Middle frontal gyrus (tissue), 1 donor: ENCODE measurements around the gene CLEC4G.

Experiments used
- DNase-seq: peaks from one replicate; pipeline ENCODE4 v3.0.0-alpha.2; 2015; ENCODE audit warnings: low spot score; ENCODE audit errors: extremely low spot score

Gene CLEC4G

GRCh38 chr19:7698583-7698982 is 33.3 kb downstream of the CLEC4G start:
- DNase-seq = no peak

- no peak for DNase-seq
These were observed 34.1 kb downstream of the CLEC4G start for GRCh38 chr19:7697721-7698287.

GRCh38 chr19:7694499-7694898 is 37.4 kb downstream of the CLEC4G start:
- no peak for DNase-seq

- no peak for DNase-seq
These were observed 39.4 kb downstream of the CLEC4G start for GRCh38 chr19:7692417-7693088.

GRCh38 chr19:7691497-7691896 is 40.4 kb downstream of the CLEC4G start:
- no peak for DNase-seq

GRCh38 chr19:7690779-7691258 is 41.1 kb downstream of the CLEC4G start:
- DNase-seq = no peak

- no peak for DNase-seq
These were observed 42.7 kb downstream of the CLEC4G start for GRCh38 chr19:7689165-7689564.

GRCh38 chr19:7687177-7687576 is 44.7 kb downstream of the CLEC4G start:
- DNase-seq = no peak

- DNase-seq = no peak
These were observed 46.1 kb downstream of the CLEC4G start for GRCh38 chr19:7685546-7686445.

- DNase-seq = no peak
These were observed 49.6 kb downstream of the CLEC4G start for GRCh38 chr19:7682175-7682855.

GRCh38 chr19:7681340-7682174 is 50.4 kb downstream of the CLEC4G start:
- no peak for DNase-seq

GRCh38 chr19:7680606-7681339 is 51.1 kb downstream of the CLEC4G start, which contains the start of gene TRAPPC5:
Gene TRAPPC5 (plus strand): TSS chr19:7680833. CDS start chr19:7682254, 1,421 bp downstream.
- peak; percentile 83 for DNase-seq

GRCh38 chr19:7679771-7680605 is 51.9 kb downstream of the CLEC4G start:
- no peak for DNase-seq

- DNase-seq = no peak
These were observed 52.7 kb downstream of the CLEC4G start for GRCh38 chr19:7678971-7679751.
